Activated CD4-positive, alpha-beta T cell treated with anti-CD3 and anti-CD28 coated beads, Interleukin-2, amount 10 ng/mL, durations not matched to agents 7 days and 5 days (primary cell): ENCODE data around the gene EEF1AKMT3. TPM values are rescaled to one million over a fixed set of nuclear protein-coding genes. Genes with fewer than 3 reads are reported as not detected.
A peak's percentile ranks its signal among the peaks of the same experiment; 100 is the strongest.

Experiments used
- CTCF ChIA-PET: fragments of 350-600 bp; sonication (Branson Sonifier 250); formaldehyde crosslinking; loops from one replicate; lab custom pipeline; 2021; ENCODE audit warnings: antibody characterized with exemption; lab: Charles Lee
- POLR2A ChIA-PET: fragments of 350-600 bp; sonication (Branson Sonifier 250); formaldehyde crosslinking; loops from one replicate; lab custom pipeline; 2021; ENCODE audit warnings: antibody characterized with exemption; lab: Charles Lee
- DNase-seq: peaks from one replicate; pipeline ENCODE4 v3.0.0-alpha.2; 2020
- H3K27ac Mint-ChIP-seq: one replicate; pipeline ENCODE4 v1.8.0; 2021; ENCODE audit warnings: mild to moderate bottlenecking, moderate library complexity, mixed read lengths
- H3K27me3 Mint-ChIP-seq: one replicate; pipeline ENCODE4 v1.8.0; 2021; ENCODE audit warnings: mixed read lengths
- H3K36me3 Mint-ChIP-seq: one replicate; pipeline ENCODE4 v1.8.0; 2021; ENCODE audit warnings: low read depth, mixed read lengths
- H3K4me1 Mint-ChIP-seq: one replicate; pipeline ENCODE4 v1.8.0; 2021; ENCODE audit warnings: mixed read lengths
- H3K4me3 Mint-ChIP-seq: one replicate; pipeline ENCODE4 v1.8.0; 2021; ENCODE audit warnings: mild to moderate bottlenecking, moderate library complexity, mixed read lengths
- H3K9me3 Mint-ChIP-seq: one replicate; pipeline ENCODE4 v1.8.0; 2021; ENCODE audit warnings: mixed read lengths
- total RNA-seq, 2 experiments: library from RNA; stranded (reverse); gene quantifications; one replicate each; pipeline ENCODE4 v1.2.3, GENCODE V29; 2021

EEF1AKMT3 gene
- 1 to 10 TPM; 2.8 to 3.0 TPM for total RNA-seq

DNA sequence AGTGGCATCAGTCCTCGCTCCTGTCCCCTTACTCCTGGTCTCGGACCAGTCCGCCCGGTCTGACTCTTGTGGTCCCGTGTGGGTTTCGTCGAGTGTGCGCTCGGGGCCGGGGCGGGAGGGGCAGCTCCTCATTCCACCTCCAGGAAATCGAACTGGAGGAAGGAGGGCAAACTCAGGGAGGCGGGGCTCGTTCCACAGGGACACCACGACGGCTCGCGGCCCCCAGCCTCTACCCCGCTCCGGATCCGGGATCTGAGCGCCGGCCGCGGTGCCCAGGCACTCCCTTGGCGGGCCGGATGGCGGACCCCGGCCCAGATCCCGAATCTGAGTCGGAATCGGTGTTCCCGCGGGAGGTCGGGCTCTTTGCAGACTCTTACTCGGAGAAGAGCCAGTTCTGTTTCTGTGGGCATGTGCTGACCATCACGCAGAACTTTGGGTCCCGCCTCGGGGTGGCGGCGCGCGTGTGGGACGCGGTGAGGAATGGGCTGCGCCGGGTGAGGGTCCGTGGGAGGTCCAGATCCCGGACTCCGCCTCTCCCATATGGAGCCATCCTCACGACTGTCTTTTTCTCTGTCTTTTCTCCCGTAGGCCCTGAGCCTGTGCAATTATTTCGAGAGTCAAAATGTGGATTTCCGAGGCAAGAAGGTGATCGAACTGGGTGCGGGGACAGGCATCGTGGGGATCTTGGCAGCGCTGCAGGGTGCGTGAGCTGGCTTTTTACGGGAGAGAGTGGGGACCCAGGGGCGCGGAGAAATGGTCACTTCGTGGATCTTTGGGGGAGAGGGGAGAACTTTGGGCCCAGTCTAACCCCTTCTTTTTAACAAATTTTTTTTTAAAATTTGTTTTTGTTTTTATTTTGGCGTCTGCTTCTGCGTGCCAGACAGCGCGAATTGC, at the start of gene EEF1AKMT3:
EEF1AKMT3 (plus strand) TSS at position 186 of the 894 bp plus-strand sequence; CDS start at position 297, 111 bp downstream.
- peaks cover 28% of the 10 kb centered on the region for H3K4me1 Mint-ChIP-seq
- peak within 1 kb of the TSS; percentile 97 for H3K27ac Mint-ChIP-seq
- no peaks in the 10 kb centered on the region for H3K27me3 Mint-ChIP-seq
- no peaks in the 10 kb centered on the region for H3K9me3 Mint-ChIP-seq
- CTCF ChIA-PET: interaction anchor here (0.6 to 1.5 kb wide), 5 partner anchors 8 to 221 kb away, joined by 3 to 8 read pairs (median 5); partner anchors contain the start of gene TSFM
- POLR2A ChIA-PET: interaction anchor here (0.5 kb wide), 1 partner anchor 639 kb away, joined by 5 read pairs; no protein-coding TSS in a partner anchor
- peak; percentile 44 for DNase-seq
- H3K36me3 Mint-ChIP-seq: peaks cover 18% of the 10 kb centered on the region
- peak within 1 kb of the TSS; percentile 94 for H3K4me3 Mint-ChIP-seq

DNA sequence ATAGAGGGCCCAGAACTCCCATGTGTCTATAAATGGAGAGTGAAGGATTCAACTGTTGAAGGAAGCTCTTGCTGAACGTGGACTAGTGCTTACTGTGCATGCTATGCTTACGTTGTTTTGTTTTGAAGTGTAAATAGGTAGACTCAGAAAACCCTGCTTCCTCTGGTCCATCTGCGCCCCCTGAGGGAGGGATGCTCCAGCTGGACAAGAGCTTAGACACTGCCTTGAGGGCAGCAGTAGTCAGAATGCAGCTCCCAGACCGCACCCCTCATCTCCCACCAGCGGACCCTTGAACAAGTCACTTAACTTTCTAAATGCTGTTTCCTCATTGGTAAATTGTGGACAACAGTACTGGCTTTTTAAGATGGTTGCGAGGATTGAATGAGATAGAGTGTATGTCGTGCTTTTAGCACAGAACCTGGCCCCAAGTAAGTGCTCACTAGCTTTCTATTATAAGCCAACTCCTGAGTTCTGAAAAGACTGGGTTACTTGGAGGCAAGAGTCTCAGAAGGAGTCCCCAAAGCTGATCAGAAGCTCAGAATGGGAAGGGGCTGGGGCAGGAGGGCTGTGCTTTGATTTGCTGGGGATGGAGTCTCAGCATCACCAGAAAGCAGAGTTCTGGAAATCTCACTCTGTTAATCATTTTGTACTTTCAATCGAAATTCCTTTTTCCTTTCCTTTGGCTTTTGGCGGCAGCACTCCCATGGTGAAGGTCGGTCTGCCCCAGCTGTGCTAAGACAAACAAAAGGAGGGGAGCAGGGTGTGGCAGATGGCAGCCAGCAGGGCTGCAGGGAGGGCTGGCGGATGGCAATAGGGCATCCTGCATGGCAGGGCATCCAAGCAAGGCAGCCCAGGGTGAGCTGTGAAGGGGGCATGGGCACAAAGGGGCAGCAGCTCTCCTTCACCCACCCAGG, 49.4 kb upstream of the EEF1AKMT3 start:
- H3K4me3 Mint-ChIP-seq: peak overlapping the region; percentile 16
- H3K36me3 Mint-ChIP-seq: peaks cover 52% of the 10 kb centered on the region
- ChIA-PET POLR2A (no interaction called here), CTCF (interaction anchor here (1.1 to 2.4 kb wide), 2 partner anchors 11 to 29 kb away, joined by 5 to 8 read pairs; partner anchors contain the start of gene OS9)
- H3K27me3 Mint-ChIP-seq: no peaks in the 10 kb centered on the region
- H3K4me1 Mint-ChIP-seq: peaks cover 6% of the 10 kb centered on the region
- H3K27ac Mint-ChIP-seq: peak overlapping the region; percentile 65
- DNase-seq: peak; percentile 5
- no peaks in the 10 kb centered on the region for H3K9me3 Mint-ChIP-seq

DNA sequence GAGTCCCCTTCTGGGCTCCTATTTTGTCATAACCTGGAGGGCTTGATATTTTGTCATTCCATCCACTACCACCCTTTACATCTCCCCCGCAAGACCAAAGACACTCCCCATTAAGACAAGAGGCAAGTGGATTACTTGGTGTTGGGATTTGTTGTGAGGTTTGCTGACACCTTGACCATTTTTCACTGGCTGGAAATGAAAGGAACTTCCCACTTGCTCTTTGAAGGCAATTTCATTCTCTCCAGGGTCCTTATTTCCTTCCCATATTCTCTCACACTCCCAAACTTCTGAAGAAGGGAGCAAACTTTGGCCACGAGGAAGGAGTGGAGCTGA, 48.8 kb upstream of the EEF1AKMT3 start:
- DNase-seq: no peak
- Mint-ChIP-seq H3K27ac (peak overlapping the region; percentile 41), H3K9me3 (no peaks in the 10 kb centered on the region), H3K4me3 (no peak overlapping the region), H3K27me3 (no peaks in the 10 kb centered on the region), H3K36me3 (peaks cover 52% of the 10 kb centered on the region), H3K4me1 (peaks cover 6% of the 10 kb centered on the region)
- ChIA-PET POLR2A (no interaction called here), CTCF (no interaction called here)

DNA sequence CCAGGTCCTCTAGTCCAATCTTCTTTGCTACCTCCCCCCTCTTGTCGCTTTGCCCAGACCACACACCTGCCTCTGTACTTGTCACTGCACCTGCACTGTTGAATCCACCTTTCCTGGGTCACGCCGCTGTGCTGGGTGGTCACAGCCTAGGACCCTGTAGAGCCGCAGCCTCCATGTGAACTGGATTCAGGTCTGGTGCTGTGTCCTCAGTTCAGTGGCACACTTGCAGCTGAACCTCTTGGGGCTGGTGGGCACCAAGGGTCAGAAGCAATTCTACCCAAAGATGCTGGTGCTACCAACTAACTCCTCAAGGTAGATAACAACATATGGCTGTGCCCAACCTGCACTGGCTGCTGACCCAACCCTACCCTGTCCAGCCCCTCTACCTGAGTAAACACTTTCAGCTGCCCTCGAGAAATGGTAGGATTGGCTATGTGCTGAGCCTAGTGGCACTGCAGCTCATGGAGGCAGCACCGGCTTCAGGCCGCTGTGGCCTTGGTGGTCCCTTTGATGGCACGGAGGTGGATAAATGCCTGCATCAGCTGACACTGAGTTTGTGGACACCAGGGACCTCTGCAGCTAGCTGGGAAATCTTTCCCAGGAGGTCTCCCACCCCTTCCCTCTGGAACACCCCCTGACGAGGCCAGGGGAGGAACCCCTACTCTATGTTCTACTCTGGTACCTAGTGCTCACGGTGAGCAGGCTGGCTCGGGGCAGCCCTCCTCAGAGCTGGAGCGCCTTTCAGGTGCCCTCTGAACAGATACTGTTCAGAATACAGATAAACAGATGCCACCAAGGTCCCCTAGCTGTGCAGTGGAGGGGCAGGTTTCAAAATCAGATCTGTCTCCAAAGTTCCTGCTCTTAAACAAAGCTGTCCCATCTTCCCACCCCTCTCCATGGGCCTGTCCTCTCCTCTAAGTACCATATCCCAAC, 48.1 kb upstream of the EEF1AKMT3 start:
- POLR2A ChIA-PET: no interaction called here
- no peaks in the 10 kb centered on the region for H3K27me3 Mint-ChIP-seq
- no peak overlapping the region for H3K4me3 Mint-ChIP-seq
- H3K9me3 Mint-ChIP-seq: no peaks in the 10 kb centered on the region
- H3K36me3 Mint-ChIP-seq: peaks cover 50% of the 10 kb centered on the region
- peak; percentile 5 for DNase-seq
- no peak overlapping the region for H3K27ac Mint-ChIP-seq
- peaks cover 6% of the 10 kb centered on the region for H3K4me1 Mint-ChIP-seq
- CTCF ChIA-PET: no interaction called here

DNA sequence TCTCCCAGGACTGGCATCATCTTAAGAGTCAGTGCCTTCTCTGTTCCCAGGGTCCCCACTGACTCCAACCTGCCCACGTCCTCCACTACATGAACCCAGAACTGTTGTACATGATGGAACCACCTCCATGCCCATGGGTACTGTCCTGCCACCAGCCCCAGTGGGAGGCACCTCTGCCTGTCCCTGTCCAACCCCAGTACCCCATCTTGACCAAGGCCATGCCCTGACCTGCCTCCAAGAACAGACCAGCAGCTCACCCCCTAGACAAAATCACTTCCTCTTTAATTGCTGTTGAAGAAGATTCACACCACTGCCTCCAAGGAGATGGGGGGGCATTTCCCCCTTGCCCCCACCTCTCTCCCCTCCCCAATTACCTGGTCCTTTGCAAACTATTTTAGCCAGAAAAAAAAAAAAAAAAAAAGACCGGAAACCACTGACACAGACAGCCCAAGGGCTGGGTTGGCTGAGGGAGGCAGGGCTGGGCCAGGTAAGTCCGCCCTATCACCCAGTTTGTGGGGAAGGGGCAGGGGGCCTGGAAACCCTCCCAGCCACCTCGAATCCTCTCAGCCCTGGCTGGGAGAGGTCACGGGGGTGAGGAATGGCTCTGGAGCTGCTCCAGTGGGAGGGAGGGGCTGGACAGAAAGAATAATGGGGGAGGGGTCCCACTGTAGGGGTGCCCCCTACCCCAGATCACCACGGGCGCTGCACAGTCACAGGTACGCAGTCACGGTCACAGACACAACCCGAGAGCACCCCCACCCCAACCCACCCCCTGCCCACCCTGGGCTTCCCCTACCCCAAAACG, 47.3 kb upstream of the EEF1AKMT3 start:
- peaks cover 51% of the 10 kb centered on the region for H3K36me3 Mint-ChIP-seq
- POLR2A ChIA-PET: no interaction called here
- no peaks in the 10 kb centered on the region for H3K27me3 Mint-ChIP-seq
- no peaks in the 10 kb centered on the region for H3K9me3 Mint-ChIP-seq
- peaks cover 6% of the 10 kb centered on the region for H3K4me1 Mint-ChIP-seq
- DNase-seq: peak; percentile 4
- no peak overlapping the region for H3K4me3 Mint-ChIP-seq
- CTCF ChIA-PET: interaction anchor here (1.2 kb wide), 1 partner anchor 55 kb away, joined by 3 read pairs; no protein-coding TSS in a partner anchor
- no peak overlapping the region for H3K27ac Mint-ChIP-seq

DNA sequence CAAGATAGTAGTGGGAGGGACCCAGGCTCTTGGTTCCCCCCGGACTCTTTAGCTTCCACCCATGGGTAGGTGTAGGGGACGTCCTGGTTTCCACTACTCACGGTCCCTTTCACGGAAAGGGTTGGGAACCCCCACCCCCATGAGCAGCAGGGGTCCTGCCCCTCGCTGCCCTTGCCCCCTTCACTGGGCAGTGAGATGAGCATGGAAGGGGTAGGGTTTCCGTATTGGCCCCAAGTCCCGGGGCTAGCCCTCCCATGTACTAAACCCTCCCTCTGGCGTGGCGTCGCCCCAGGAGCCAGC, 46.6 kb upstream of the EEF1AKMT3 start:
- Mint-ChIP-seq H3K27me3 (no peaks in the 10 kb centered on the region), H3K9me3 (no peaks in the 10 kb centered on the region), H3K36me3 (peaks cover 57% of the 10 kb centered on the region), H3K4me1 (peaks cover 6% of the 10 kb centered on the region), H3K27ac (no peak overlapping the region), H3K4me3 (no peak overlapping the region)
- peak; percentile 5 for DNase-seq
- ChIA-PET POLR2A (no interaction called here), CTCF (interaction anchor here (1.2 kb wide), 1 partner anchor 54 kb away, joined by 3 read pairs; no protein-coding TSS in a partner anchor)

DNA sequence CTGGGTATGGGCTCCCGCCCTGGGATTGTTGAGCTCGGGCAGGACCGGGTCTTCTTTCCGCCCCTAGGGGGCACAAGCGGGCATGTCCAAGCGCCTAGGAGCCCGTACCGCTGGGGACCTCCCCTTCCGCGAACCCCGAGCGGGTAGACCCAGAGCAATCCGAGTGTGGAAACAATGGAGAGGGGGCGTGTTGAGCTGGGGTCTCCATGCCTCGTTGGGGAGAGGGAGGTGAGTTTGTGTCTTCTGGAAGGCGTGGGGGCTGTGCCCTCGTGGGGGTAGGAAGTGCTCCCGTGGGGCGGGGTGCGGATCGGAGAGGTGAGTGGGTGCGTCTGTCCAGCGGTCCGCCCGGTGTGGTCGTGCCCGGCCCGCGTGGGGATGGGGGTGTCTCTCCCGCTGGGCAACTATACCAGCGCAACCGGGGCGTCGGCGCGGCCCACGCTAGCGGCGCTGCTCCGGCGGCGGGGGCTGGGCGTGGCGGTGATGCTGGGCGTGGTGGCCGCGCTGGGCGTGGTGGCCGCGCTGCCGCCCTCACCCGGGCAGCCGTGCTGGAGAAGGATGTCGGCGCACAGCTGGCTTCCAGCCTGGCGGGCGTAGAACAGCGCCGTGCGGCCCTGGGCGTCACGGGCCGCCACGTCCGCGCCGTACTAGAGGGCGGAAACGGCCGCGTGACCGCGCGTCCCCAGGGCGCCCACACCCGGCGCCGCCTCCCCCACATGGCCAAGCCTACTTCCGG, 46.1 kb upstream of the EEF1AKMT3 start:
- Mint-ChIP-seq H3K4me1 (peaks cover 6% of the 10 kb centered on the region), H3K4me3 (no peak overlapping the region), H3K9me3 (no peaks in the 10 kb centered on the region), H3K27ac (no peak overlapping the region), H3K27me3 (no peaks in the 10 kb centered on the region), H3K36me3 (peaks cover 58% of the 10 kb centered on the region)
- CTCF ChIA-PET: interaction anchor here (0.5 to 1.2 kb wide), 2 partner anchors 54 to 1032 kb away, joined by 3 to 7 read pairs; no protein-coding TSS in a partner anchor
- POLR2A ChIA-PET: interaction anchor here (0.5 to 0.6 kb wide), 2 partner anchors 9 to 112 kb away, joined by 3 read pairs; no protein-coding TSS in a partner anchor
- peak; percentile 16 for DNase-seq

DNA sequence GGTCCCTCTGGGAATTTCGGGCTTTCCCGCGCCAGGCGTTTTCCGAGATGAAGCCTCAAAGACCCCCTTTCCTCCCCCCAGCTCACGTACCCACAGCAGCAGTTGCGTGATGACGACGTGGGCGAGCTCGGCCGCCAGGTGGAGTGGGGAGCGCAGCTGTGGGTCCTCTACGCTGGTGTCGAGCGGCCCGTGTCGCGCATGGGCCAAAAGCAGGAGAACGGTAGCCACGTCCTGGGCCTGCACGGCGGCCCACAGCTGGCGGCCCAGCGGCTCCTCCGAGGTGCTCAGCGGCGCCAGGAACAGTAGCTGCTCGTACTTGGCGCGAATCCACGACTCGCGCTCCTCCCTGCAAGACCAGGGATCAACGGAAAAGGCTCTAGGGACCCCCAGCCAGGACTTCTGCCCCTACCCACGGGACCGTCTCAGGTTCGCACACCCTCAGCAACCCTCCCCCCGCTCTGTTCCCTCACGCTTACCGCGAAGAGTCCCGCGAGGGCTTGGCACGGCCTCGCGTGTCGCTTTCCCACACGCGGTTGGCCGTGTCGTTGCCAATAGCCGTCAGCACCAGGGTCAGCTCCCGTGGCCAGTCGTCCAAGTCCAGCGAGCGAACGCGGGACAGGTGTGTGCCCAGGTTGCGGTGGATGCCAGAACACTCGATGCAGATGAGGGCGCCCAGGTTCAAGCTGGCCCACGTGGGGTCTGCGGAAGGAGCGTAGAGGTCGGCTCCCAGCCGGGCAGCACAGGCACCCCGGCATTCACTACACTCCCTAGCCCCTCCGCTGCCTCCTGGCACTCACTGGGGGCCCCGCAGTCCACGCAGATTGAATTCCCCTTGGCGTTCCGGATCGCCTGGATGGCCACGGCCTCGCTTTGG, 45.3 kb upstream of the EEF1AKMT3 start:
- peaks cover 62% of the 10 kb centered on the region for H3K36me3 Mint-ChIP-seq
- H3K9me3 Mint-ChIP-seq: no peaks in the 10 kb centered on the region
- H3K27me3 Mint-ChIP-seq: no peaks in the 10 kb centered on the region
- no peak overlapping the region for H3K27ac Mint-ChIP-seq
- peak; percentile 5 for DNase-seq
- H3K4me1 Mint-ChIP-seq: peaks cover 6% of the 10 kb centered on the region
- no peak overlapping the region for H3K4me3 Mint-ChIP-seq
- CTCF ChIA-PET: interaction anchor here (0.5 to 0.9 kb wide), 4 partner anchors 9 to 1033 kb away, joined by 3 to 7 read pairs (median 4); no protein-coding TSS in a partner anchor
- POLR2A ChIA-PET: no interaction called here

DNA sequence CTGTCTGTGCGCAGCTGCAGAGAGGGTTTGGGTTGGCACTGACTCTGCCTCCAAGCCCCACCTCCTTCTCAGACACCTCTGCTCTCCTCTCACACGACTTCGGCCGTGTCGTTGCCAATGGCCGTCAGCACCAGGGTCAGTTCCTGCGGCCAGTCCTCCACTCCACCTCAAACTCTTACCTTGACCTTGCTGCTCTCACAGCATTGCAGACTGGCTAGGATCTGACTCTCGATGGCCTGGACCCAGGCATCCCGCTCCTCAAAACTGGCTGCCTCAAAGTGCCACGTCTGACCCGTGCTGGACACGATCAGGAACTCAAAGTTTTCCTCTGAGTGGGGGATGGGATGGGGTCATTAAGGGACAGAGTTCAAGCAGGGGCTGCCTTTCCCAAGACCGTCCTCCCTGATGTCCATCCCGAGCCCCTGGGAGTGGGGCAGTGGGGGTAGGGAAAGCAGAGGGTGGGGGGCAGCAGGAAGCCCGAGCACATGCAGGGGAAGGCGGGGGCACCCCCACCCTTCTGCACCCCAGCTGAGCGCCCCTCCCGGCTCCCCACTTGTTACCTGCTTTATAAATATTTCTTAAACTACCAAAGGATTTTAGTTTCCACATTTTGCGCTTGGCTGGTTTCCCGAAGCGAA, 44.5 kb upstream of the EEF1AKMT3 start:
- DNase-seq: peak; percentile 5
- H3K27me3 Mint-ChIP-seq: no peaks in the 10 kb centered on the region
- peak overlapping the region; percentile 27 for H3K27ac Mint-ChIP-seq
- H3K4me1 Mint-ChIP-seq: peaks cover 6% of the 10 kb centered on the region
- ChIA-PET CTCF (interaction anchor here (0.6 to 0.9 kb wide), 3 partner anchors 9 to 145 kb away, joined by 3 to 5 read pairs (median 4); no protein-coding TSS in a partner anchor), POLR2A (no interaction called here)
- peaks cover 67% of the 10 kb centered on the region for H3K36me3 Mint-ChIP-seq
- H3K4me3 Mint-ChIP-seq: no peak overlapping the region
- H3K9me3 Mint-ChIP-seq: no peaks in the 10 kb centered on the region
